Common myeloid progenitor, CD34-positive (primary cell): ENCODE data around the gene DRD2.

Experiments
- CTCF ChIA-PET: fragments of 350-600 bp; sonication (Branson Sonifier 250); formaldehyde crosslinking; loops from one replicate; lab custom pipeline; 2021; ENCODE audit warnings: antibody characterized with exemption; lab: Charles Lee
- POLR2A ChIA-PET: fragments of 350-600 bp; sonication (Branson Sonifier 250); formaldehyde crosslinking; loops from one replicate; lab custom pipeline; 2021; ENCODE audit warnings: antibody characterized with exemption; lab: Charles Lee
- DNase-seq, 3 donors: peaks; one replicate each; pipeline versions ENCODE4 v3.0.0 to v3.0.0-alpha.2; 2013
- H3K27ac ChIP-seq, 2 experiments: 1 replicate in 1 of 2; 2 replicates in 1 of 2; pipeline ENCODE4 v1.7.0; 2013; ENCODE audit warnings: inconsistent platforms in 2 of 2, low read length in 2 of 2, mild to moderate bottlenecking in 2 of 2, low read depth in 1 of 2, moderate library complexity in 1 of 2; ENCODE audit not compliant: severe bottlenecking in 2 of 2, insufficient read depth in 1 of 2, poor library complexity in 1 of 2
- H3K27me3 ChIP-seq, 5 experiments: replicated peaks in 2 of 5; 1 replicate in 3 of 5; 2 replicates in 2 of 5; pipeline versions ENCODE4 v1.6.1 to v1.7.0; 2013; ENCODE audit warnings: low read length in 4 of 5, mild to moderate bottlenecking in 2 of 5, moderate library complexity in 2 of 5, inconsistent platforms in 1 of 5; ENCODE audit not compliant: insufficient read depth in 5 of 5, control insufficient read depth in 4 of 5
- H3K36me3 ChIP-seq, 4 experiments: 1 replicate in 2 of 4; 2 replicates in 2 of 4; pipeline versions ENCODE4 v1.6.1 to v1.7.0; 2013; ENCODE audit warnings: low read length in 3 of 4, control low read depth in 1 of 4, mild to moderate bottlenecking in 1 of 4; ENCODE audit not compliant: control insufficient read depth in 4 of 4, insufficient read depth in 4 of 4
- H3K4me1 ChIP-seq, 4 experiments: 1 replicate in 3 of 4; 2 replicates in 1 of 4; pipeline versions ENCODE4 v1.6.1 to v1.7.1; 2013; ENCODE audit warnings: low read length in 3 of 4, mild to moderate bottlenecking in 3 of 4, control low read depth in 1 of 4, inconsistent platforms in 1 of 4, moderate library complexity in 1 of 4; ENCODE audit not compliant: control insufficient read depth in 4 of 4, insufficient read depth in 4 of 4; ENCODE audit errors: control extremely low read depth in 1 of 4
- H3K4me3 ChIP-seq, 7 experiments: 1 replicate in 4 of 7; 2 replicates in 3 of 7; pipeline versions ENCODE4 v1.5.1 to v1.7.0; 2013; ENCODE audit warnings: mild to moderate bottlenecking in 7 of 7, low read length in 6 of 7, moderate library complexity in 6 of 7, inconsistent platforms in 2 of 7, low read depth in 2 of 7, control low read depth in 1 of 7; ENCODE audit not compliant: insufficient read depth in 4 of 7, control insufficient read depth in 1 of 7; ENCODE audit errors: extremely low read depth in 1 of 7
- H3K9me3 ChIP-seq, 5 experiments: 1 replicate in 4 of 5; 2 replicates in 1 of 5; pipeline versions ENCODE4 v1.6.1 to v1.7.1; 2013; ENCODE audit warnings: low read length in 4 of 5, mild to moderate bottlenecking in 2 of 5, inconsistent platforms in 1 of 5, low read depth in 1 of 5, moderate library complexity in 1 of 5; ENCODE audit not compliant: control insufficient read depth in 4 of 5, insufficient read depth in 2 of 5; ENCODE audit errors: control extremely low read depth in 1 of 5
- WGBS: methylation state at CpG from one replicate; pipeline ENCODE4 v1.1.5; 2013; ENCODE audit not compliant: insufficient coverage; 5-methylcytosine and 5-hydroxymethylcytosine counted together

DRD2 gene

DNA sequence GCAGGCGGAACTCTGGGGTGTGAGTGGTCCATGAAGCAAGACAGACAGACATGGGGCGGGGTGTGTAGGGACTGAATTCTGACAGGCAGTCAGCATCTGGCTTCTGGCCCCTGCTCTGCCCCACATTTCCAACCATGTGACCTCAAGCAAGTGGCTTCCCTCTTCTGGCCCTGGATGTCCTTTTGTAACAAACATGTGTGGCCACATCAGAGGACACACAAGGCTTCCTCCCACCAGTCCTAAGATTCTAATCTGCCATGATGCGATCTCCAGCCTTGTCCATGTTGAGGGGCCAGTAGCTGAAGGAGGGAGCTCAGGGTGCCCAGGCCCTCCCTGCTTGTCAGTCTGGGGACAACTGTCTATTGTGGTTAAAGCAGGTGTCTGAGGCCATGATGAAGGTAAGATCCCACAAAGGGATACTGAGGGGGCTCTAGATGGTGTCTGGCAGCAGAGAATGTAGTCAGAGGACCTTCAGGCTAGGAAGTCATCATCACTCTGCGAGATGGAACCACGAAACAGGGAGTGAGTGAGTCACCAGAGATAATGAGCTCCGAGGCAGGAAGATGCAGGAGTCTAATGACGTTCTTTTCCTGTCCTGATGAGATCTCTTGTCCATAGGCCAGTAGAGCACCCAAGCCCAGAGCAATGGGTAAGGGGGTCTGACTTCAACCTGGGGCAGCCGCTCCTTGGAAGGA, 27.4 kb downstream of the DRD2 start:
- ChIA-PET CTCF (no interaction called here), POLR2A (no interaction called here)
- 77% methylated on average over 7 of the region's 8 CpGs for WGBS

DNA sequence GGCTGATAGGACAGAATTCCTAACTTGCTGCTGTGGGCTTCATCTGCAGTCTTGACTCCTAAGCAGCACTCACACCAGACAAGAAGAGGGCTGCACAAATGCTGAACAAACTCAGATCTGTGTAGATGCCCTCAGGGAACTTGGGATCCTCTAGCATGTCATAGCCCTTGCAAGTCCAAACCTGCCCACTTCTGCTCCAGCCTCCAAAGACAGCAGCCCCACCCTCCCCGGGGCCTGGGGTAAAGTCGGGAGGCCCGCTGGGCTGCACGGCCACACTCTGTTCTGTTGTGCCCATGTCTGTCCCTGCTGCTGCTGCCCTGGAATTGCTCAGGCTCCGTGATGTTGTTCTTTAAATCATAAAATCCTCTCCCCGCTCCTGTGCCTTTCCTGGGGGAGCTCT, 28.3 kb downstream of the DRD2 start:
- Histone ChIP-seq H3K4me1 (no peaks in the 10 kb centered on the region), H3K4me3 (no peak overlapping the region), H3K36me3 (no peaks in the 10 kb centered on the region), H3K27me3 (peaks cover 0 to 40% (median 15%) of the 10 kb centered on the region in 5 experiments), H3K27ac (no peak overlapping the region), H3K9me3 (peaks cover 0 to 2% (median 0%) of the 10 kb centered on the region in 5 experiments)
- CTCF ChIA-PET, result no interaction called here
- 95% methylated on average over 3 of the region's 6 CpGs for WGBS
- POLR2A ChIA-PET, result no interaction called here
- no peak for DNase-seq

More for the DNA sequence above, 27.4 kb downstream of the DRD2 start:
- peaks cover 0 to 32% (median 12%) of the 10 kb centered on the region in 5 experiments for H3K27me3 ChIP-seq
- no peak for DNase-seq
- H3K27ac ChIP-seq, result no peak overlapping the region
- H3K4me3 ChIP-seq, result no peak overlapping the region
- H3K36me3 ChIP-seq, result no peaks in the 10 kb centered on the region
- H3K9me3 ChIP-seq, result no peaks in the 10 kb centered on the region
- H3K4me1 ChIP-seq, result no peaks in the 10 kb centered on the region

DNA sequence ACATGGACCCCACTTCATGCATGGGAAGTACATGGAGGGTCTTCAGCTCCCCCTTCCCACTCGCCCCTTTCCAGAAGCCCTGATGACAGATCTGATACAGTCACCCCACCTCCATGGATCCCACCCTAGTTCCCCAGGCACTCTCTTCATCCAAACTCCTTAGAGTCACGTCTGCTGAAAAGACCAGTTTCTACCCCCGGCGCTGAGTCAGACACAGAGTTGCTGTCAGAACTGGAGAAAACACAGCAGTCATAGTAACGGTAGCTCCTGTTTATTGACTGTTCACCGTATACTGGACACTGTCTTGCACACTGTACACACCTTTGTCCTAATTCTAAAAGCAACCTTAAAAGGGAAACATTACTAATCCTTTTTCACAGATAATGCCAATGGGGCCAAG, 29.1 kb downstream of the DRD2 start:
- Histone ChIP-seq H3K4me3 (no peak overlapping the region), H3K27me3 (peaks cover 0 to 43% (median 16%) of the 10 kb centered on the region in 5 experiments), H3K27ac (no peak overlapping the region), H3K4me1 (no peaks in the 10 kb centered on the region), H3K36me3 (no peaks in the 10 kb centered on the region), H3K9me3 (peaks cover 0 to 2% (median 0%) of the 10 kb centered on the region in 5 experiments)
- 97% methylated on average over 6 of the region's 6 CpGs for WGBS
- DNase-seq, result no peak
- ChIA-PET CTCF (no interaction called here), POLR2A (no interaction called here)

DNA sequence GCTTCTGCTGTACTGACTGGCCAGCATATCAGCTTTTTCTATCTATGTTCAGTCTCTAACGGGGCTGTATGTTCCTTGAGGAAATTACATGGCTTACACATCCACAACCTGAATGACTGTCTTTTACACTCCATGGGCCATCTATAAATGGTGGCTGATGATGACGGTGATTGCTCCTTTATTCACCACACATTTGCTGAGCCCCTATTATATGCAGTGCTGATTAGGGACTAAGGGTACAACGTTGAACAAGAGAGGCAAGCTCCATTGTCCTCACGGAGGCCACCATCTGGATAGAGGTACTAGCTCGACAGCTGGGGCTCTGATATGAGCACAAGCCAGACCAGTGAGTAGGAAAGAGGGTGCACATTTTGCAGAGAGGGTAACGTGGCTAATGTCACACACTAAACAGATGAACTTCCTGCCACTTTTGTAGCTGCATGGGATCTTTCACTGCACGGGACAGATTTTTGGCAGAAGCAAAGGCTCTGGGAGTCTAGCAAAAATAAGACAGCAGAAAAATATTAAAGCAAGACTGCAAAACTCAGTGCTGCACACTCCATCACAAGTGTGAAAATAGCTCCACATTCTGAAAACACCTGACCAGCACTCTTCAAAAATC, 30.6 kb downstream of the DRD2 start:
- 78% methylated on average over 6 of the region's 7 CpGs for WGBS
- Histone ChIP-seq H3K36me3 (no peaks in the 10 kb centered on the region), H3K27me3 (peaks cover 0 to 49% (median 16%) of the 10 kb centered on the region in 5 experiments), H3K9me3 (peaks cover 0 to 2% (median 0%) of the 10 kb centered on the region in 5 experiments), H3K4me3 (no peak overlapping the region), H3K4me1 (no peaks in the 10 kb centered on the region), H3K27ac (no peak overlapping the region)
- CTCF ChIA-PET, result no interaction called here
- DNase-seq, result no peak
- POLR2A ChIA-PET, result no interaction called here

DNA sequence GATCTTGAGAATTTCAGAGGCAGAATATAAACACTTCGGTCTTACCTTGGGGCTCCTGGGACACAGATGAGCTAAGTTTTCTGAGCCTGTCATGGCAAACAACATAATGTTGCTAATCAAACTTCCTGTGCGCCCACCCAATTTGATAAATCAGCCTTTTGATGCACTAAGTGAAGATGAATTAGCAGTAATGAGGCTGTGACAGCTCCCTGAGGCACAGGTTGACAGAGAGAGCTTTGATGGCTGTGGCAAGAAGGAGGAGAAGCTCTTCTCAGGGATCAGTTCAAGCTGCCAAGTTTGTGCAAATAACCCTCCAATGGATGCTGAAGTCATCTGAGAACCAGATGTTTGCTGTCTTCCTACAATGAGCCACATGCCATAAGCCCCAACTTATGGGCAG, 34.4 kb downstream of the DRD2 start:
- ChIA-PET CTCF (no interaction called here), POLR2A (no interaction called here)
- 90% methylated on average over 1 of the region's 2 CpGs for WGBS

DNA sequence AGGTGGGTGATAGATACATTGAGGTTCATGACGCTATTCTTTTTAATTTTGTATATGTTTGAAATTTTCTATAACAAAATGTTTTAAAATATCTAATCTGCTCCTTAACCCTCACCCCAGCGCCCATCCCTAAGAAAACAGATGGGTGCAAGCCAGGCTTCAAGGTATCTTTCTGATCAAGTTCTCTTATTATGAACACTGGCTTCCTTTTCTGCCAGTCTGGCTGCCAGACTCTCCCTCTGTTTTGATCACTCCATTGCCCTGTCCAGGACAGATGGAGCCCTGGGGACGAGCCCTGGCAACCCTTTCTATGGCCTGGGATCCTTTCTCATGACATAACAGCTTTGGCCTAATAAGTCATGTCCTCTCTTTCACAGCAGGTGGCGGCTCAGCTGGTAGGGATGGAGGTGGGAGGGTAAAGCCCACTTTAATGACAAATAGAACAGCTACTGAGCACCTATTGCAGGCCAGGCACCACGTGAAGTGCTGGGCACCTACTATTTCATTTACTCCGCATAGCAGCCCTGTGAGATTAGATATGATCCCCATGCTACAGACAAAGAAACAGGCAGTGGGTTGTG, 38.4 kb downstream of the DRD2 start:
- WGBS, result 87% methylated on average over 3 of the region's 6 CpGs
- CTCF ChIA-PET, result no interaction called here
- no peak overlapping the region for H3K4me3 ChIP-seq
- POLR2A ChIA-PET, result no interaction called here
- H3K36me3 ChIP-seq, result no peaks in the 10 kb centered on the region
- H3K4me1 ChIP-seq, result no peaks in the 10 kb centered on the region
- no peaks in the 10 kb centered on the region for H3K9me3 ChIP-seq
- no peak overlapping the region for H3K27ac ChIP-seq
- H3K27me3 ChIP-seq, result peaks cover 0 to 17% (median 10%) of the 10 kb centered on the region in 5 experiments
- DNase-seq, result no peak

More for the DNA sequence above, 34.4 kb downstream of the DRD2 start:
- no peak overlapping the region for H3K27ac ChIP-seq
- no peak overlapping the region for H3K4me3 ChIP-seq
- no peaks in the 10 kb centered on the region for H3K36me3 ChIP-seq
- no peak for DNase-seq
- peaks cover 0 to 2% (median 0%) of the 10 kb centered on the region in 5 experiments for H3K9me3 ChIP-seq
- no peaks in the 10 kb centered on the region for H3K4me1 ChIP-seq
- H3K27me3 ChIP-seq, result peaks cover 0 to 43% (median 11%) of the 10 kb centered on the region in 5 experiments
